T-cell (primary cell): Measurements from ENCODE around the gene ENDOD1. TPM values are rescaled to one million over a fixed set of nuclear protein-coding genes. Genes with fewer than 3 reads are reported as not detected.

ENCODE experiments used
- ATAC-seq, 4 experiments: fragments of 200-7000 bp in 3 of 4; fragments of 150-1000 bp in 1 of 4; cut with Tn5 transposase; replicated peaks in 1 of 4; 1 replicate in 3 of 4; 2 replicates in 1 of 4; pipeline ENCODE4 v1.10.0; 2021; ENCODE audit warnings: moderate library complexity in 3 of 4, mild to moderate bottlenecking in 2 of 4, moderate number of reproducible peaks in 1 of 4
- CTCF ChIA-PET, 2 donors: fragments of 300-600 bp; sonication (Branson Sonifier 250); formaldehyde crosslinking; loops; one replicate each; lab custom pipeline; 2022; ENCODE audit warnings: antibody characterized with exemption in 2 of 2; lab: Charles Lee
- POLR2A ChIA-PET, 2 donors: fragments of 300-600 bp; sonication (Branson Sonifier 250); formaldehyde crosslinking; loops; one replicate each; lab custom pipeline; 2022; ENCODE audit warnings: antibody characterized with exemption in 2 of 2; lab: Charles Lee
- DNase-seq, 35 experiments: peaks; one replicate each; pipeline versions ENCODE4 v3.0.0 to v3.0.0-alpha.2; 2013 to 2023
- H3K27ac ChIP-seq: one replicate; pipeline ENCODE4 v1.5.1; 2013; ENCODE audit warnings: low read length
- H3K27me3 ChIP-seq, 2 experiments: replicated peaks in 1 of 2; 1 replicate in 1 of 2; 2 replicates in 1 of 2; pipeline versions ENCODE4 v1.6.1 to v1.7.0; 2013; ENCODE audit warnings: low read length in 1 of 2, mixed read lengths in 1 of 2; ENCODE audit not compliant: control insufficient read depth in 2 of 2, insufficient read depth in 2 of 2; ENCODE audit errors: extremely low read depth in 1 of 2
- H3K36me3 ChIP-seq, 2 donors: 1 replicate in 1 of 2; 2 replicates in 1 of 2; pipeline versions ENCODE4 v1.6.1 to v1.7.0; 2013; ENCODE audit warnings: low read length in 1 of 2; ENCODE audit not compliant: control insufficient read depth in 2 of 2, insufficient read depth in 1 of 2; ENCODE audit errors: extremely low read depth in 1 of 2
- H3K4me1 ChIP-seq, 2 experiments: 1 replicate in 1 of 2; 2 replicates in 1 of 2; pipeline versions ENCODE4 v1.6.1 to v1.7.0; 2013; ENCODE audit warnings: low read length in 2 of 2, mixed read lengths in 1 of 2; ENCODE audit not compliant: insufficient read depth in 2 of 2, control insufficient read depth in 1 of 2; ENCODE audit errors: extremely low read depth in 1 of 2
- H3K4me3 ChIP-seq, 2 donors: 1 replicate in 1 of 2; 2 replicates in 1 of 2; pipeline versions ENCODE4 v1.5.1 to v1.7.0; 2013; ENCODE audit warnings: mild to moderate bottlenecking in 2 of 2, low read length in 1 of 2, moderate library complexity in 1 of 2; ENCODE audit not compliant: control insufficient read depth in 1 of 2; ENCODE audit errors: extremely low read depth in 1 of 2
- H3K9me3 ChIP-seq: 2 replicates; pipeline ENCODE4 v1.7.0; 2013
- H3K27ac Mint-ChIP-seq, 2 donors: one replicate each; pipeline ENCODE4 v1.8.0; 2020 to 2021; ENCODE audit warnings: mild to moderate bottlenecking in 2 of 2, mixed read lengths in 2 of 2
- H3K27me3 Mint-ChIP-seq, 2 donors: one replicate each; pipeline ENCODE4 v1.8.0; 2021 to 2022; ENCODE audit warnings: mixed read lengths in 2 of 2
- H3K36me3 Mint-ChIP-seq: one replicate; pipeline ENCODE4 v1.8.0; 2021; ENCODE audit warnings: mixed read lengths
- H3K4me1 Mint-ChIP-seq, 3 donors: one replicate each; pipeline ENCODE4 v1.8.0; 2020 to 2022; ENCODE audit warnings: mixed read lengths in 3 of 3, mild to moderate bottlenecking in 1 of 3
- H3K4me3 Mint-ChIP-seq, 3 donors: one replicate each; pipeline ENCODE4 v1.8.0; 2020 to 2022; ENCODE audit warnings: mild to moderate bottlenecking in 3 of 3, mixed read lengths in 3 of 3, moderate library complexity in 3 of 3
- H3K9me3 Mint-ChIP-seq, 3 donors: one replicate each; pipeline ENCODE4 v1.8.0; 2020 to 2022; ENCODE audit warnings: mixed read lengths in 3 of 3
- WGBS: methylation state at CpG from one replicate; pipeline ENCODE4 v1.1.5; 2013; ENCODE audit warnings: missing lambda C conversion rate; ENCODE audit not compliant: insufficient coverage; 5-methylcytosine and 5-hydroxymethylcytosine counted together
- total RNA-seq, 35 experiments: library from RNA in 6 of 35; stranded (reverse) in 6 of 35; fragments of 120-200 nt in 1 of 35; gene quantifications; one replicate each; pipeline versions ENCODE4 v1.2.1 to v1.2.4 and lab custom pipeline; 2013 to 2026

Gene ENDOD1
- total RNA-seq, 5 donors from 2014 or later (not counting 1 experiment from before 2014, with no cell fraction given), result 7.4 to 13.1 (median 9.8) TPM

- Histone ChIP-seq H3K9me3 (no peaks in the 10 kb centered on the region), H3K27ac (no peak overlapping the region), H3K4me1 (no peaks in the 10 kb centered on the region), H3K4me3 (no peak overlapping the region), H3K27me3 (peaks cover 0 to 21% of the 10 kb centered on the region in 2 experiments), H3K36me3 (no peaks in the 10 kb centered on the region)
- no peaks in the 10 kb centered on the region for H3K9me3 Mint-ChIP-seq
- 72% methylated on average over 22 of the region's 22 CpGs for WGBS
- POLR2A ChIA-PET, result interaction anchor here in 1 of 2 donors (0.5 kb wide), 1 partner anchor 691 kb away, joined by 3 read pairs; no protein-coding TSS in a partner anchor
- H3K27me3 Mint-ChIP-seq, result peaks cover 41 to 50% of the 10 kb centered on the region in 2 donors
- no peak overlapping the region for H3K27ac Mint-ChIP-seq
- no peak overlapping the region for H3K4me3 Mint-ChIP-seq
- no peaks in the 10 kb centered on the region for H3K4me1 Mint-ChIP-seq
- H3K36me3 Mint-ChIP-seq, result no peaks in the 10 kb centered on the region
- DNase-seq (no peak), ATAC-seq (no peak)
- CTCF ChIA-PET, result no interaction called here
Observed at GRCh38 chr11:95050595-95051202, 38.9 kb upstream of the ENDOD1 start.

- ChIA-PET POLR2A (no interaction called here), CTCF (no interaction called here)
- no peaks in the 10 kb centered on the region for H3K4me1 ChIP-seq
Observed at GRCh38 chr11:95054356-95054755, 35.3 kb upstream of the ENDOD1 start.

GRCh38 chr11:95055283-95055897 lies 34.3 kb upstream of the ENDOD1 start:
- Histone ChIP-seq H3K36me3 (no peaks in the 10 kb centered on the region), H3K27me3 (peaks cover 0 to 23% of the 10 kb centered on the region in 2 experiments), H3K4me1 (no peaks in the 10 kb centered on the region), H3K27ac (no peak overlapping the region), H3K4me3 (no peak overlapping the region), H3K9me3 (no peaks in the 10 kb centered on the region)
- DNase-seq (no peak), ATAC-seq (no peak)
- Mint-ChIP-seq H3K27ac (no peak overlapping the region), H3K27me3 (peaks cover 44 to 47% of the 10 kb centered on the region in 2 donors), H3K4me1 (no peaks in the 10 kb centered on the region), H3K9me3 (no peaks in the 10 kb centered on the region), H3K4me3 (no peak overlapping the region), H3K36me3 (no peaks in the 10 kb centered on the region)
- POLR2A ChIA-PET, result no interaction called here
- CTCF ChIA-PET, result interaction anchor here in 1 of 2 donors (0.6 kb wide), 1 partner anchor 39 kb away, joined by 14 read pairs; no protein-coding TSS in a partner anchor
- WGBS, result 0% methylated on average over 1 of the region's 2 CpGs

More at GRCh38 chr11:95054356-95054755, 35.3 kb upstream of the ENDOD1 start:
- H3K27me3 ChIP-seq, result peaks cover 0 to 29% of the 10 kb centered on the region in 2 experiments
- 100% methylated on average over 1 of the region's 2 CpGs for WGBS
- no peak for ATAC-seq
- H3K4me3 ChIP-seq, result no peak overlapping the region
- Mint-ChIP-seq H3K4me1 (no peaks in the 10 kb centered on the region), H3K9me3 (no peaks in the 10 kb centered on the region), H3K4me3 (no peak overlapping the region), H3K27ac (no peak overlapping the region), H3K36me3 (no peaks in the 10 kb centered on the region), H3K27me3 (peaks cover 44 to 52% of the 10 kb centered on the region in 2 donors)
- DNase-seq, result no peak
- no peak overlapping the region for H3K27ac ChIP-seq
- no peaks in the 10 kb centered on the region for H3K36me3 ChIP-seq
- no peaks in the 10 kb centered on the region for H3K9me3 ChIP-seq

- no peak for DNase-seq
- no peaks in the 10 kb centered on the region for H3K4me1 Mint-ChIP-seq
- H3K4me3 ChIP-seq, result no peak overlapping the region
- 95% methylated on average over 6 of the region's 8 CpGs for WGBS
- no peak overlapping the region for H3K27ac Mint-ChIP-seq
- no peak overlapping the region for H3K4me3 Mint-ChIP-seq
- H3K27ac ChIP-seq, result no peak overlapping the region
- POLR2A ChIA-PET, result interaction anchor here in 1 of 2 donors (0.5 kb wide), 1 partner anchor 542 kb away, joined by 19 read pairs; no protein-coding TSS in a partner anchor
- H3K4me1 ChIP-seq, result no peaks in the 10 kb centered on the region
- H3K27me3 Mint-ChIP-seq, result peaks cover 34 to 37% of the 10 kb centered on the region in 2 donors
- CTCF ChIA-PET, result interaction anchor here in 1 of 2 donors (0.6 kb wide), 1 partner anchor 89 kb away, joined by 4 read pairs; no protein-coding TSS in a partner anchor
- no peaks in the 10 kb centered on the region for H3K36me3 Mint-ChIP-seq
- H3K27me3 ChIP-seq, result peaks cover 0 to 17% of the 10 kb centered on the region in 2 experiments
- no peaks in the 10 kb centered on the region for H3K9me3 ChIP-seq
- no peak for ATAC-seq
- no peaks in the 10 kb centered on the region for H3K36me3 ChIP-seq
- H3K9me3 Mint-ChIP-seq, result no peaks in the 10 kb centered on the region
Observed at GRCh38 chr11:95057959-95058358, 31.7 kb upstream of the ENDOD1 start.

GRCh38 chr11:95058621-95059020 lies 31.0 kb upstream of the ENDOD1 start:
- ChIA-PET CTCF (no interaction called here), POLR2A (interaction anchor here in 1 of 2 donors (0.5 kb wide), 1 partner anchor 543 kb away, joined by 19 read pairs; no protein-coding TSS in a partner anchor)

GRCh38 chr11:95059046-95059445 lies 30.6 kb upstream of the ENDOD1 start:
- no peak overlapping the region for H3K4me3 ChIP-seq
- H3K4me1 ChIP-seq, result no peaks in the 10 kb centered on the region
- H3K27ac Mint-ChIP-seq, result no peak overlapping the region
- no peaks in the 10 kb centered on the region for H3K9me3 ChIP-seq
- H3K27me3 ChIP-seq, result peaks cover 0 to 12% of the 10 kb centered on the region in 2 experiments
- WGBS, result 87% methylated on average over 5 of the region's 6 CpGs
- H3K27ac ChIP-seq, result no peak overlapping the region
- H3K36me3 Mint-ChIP-seq, result no peaks in the 10 kb centered on the region
- no peak for DNase-seq
- CTCF ChIA-PET, result no interaction called here
- no peaks in the 10 kb centered on the region for H3K36me3 ChIP-seq
- H3K27me3 Mint-ChIP-seq, result peaks cover 23 to 28% of the 10 kb centered on the region in 2 donors
- H3K9me3 Mint-ChIP-seq, result no peaks in the 10 kb centered on the region
- no peak overlapping the region for H3K4me3 Mint-ChIP-seq
- POLR2A ChIA-PET, result no interaction called here
- ATAC-seq, result no peak
- no peaks in the 10 kb centered on the region for H3K4me1 Mint-ChIP-seq

More at GRCh38 chr11:95058621-95059020, 31.0 kb upstream of the ENDOD1 start:
- Histone ChIP-seq H3K4me3 (no peak overlapping the region), H3K4me1 (no peaks in the 10 kb centered on the region), H3K27me3 (peaks cover 0 to 16% of the 10 kb centered on the region in 2 experiments), H3K27ac (no peak overlapping the region), H3K9me3 (no peaks in the 10 kb centered on the region), H3K36me3 (no peaks in the 10 kb centered on the region)
- DNase-seq (no peak), ATAC-seq (no peak)
- no peaks in the 10 kb centered on the region for H3K36me3 Mint-ChIP-seq
- no peaks in the 10 kb centered on the region for H3K9me3 Mint-ChIP-seq
- WGBS, result no CpG with 5 or more reads among the region's 1 CpG
- H3K4me3 Mint-ChIP-seq, result no peak overlapping the region
- no peak overlapping the region for H3K27ac Mint-ChIP-seq
- H3K4me1 Mint-ChIP-seq, result no peaks in the 10 kb centered on the region
- peaks cover 28 to 32% of the 10 kb centered on the region in 2 donors for H3K27me3 Mint-ChIP-seq
